Epidermal melanocyte (primary cell): Measurements from ENCODE around the gene EFR3B.
A peak's percentile ranks its signal among the peaks of the same experiment; 100 is the strongest.
"Not testable (repeated sequence)": the region's sequence is repeated elsewhere in the genome, so short reads cannot be mapped to it uniquely, and the experiment has no call there.

Source experiments
- DNase-seq: peaks from one replicate; pipeline ENCODE4 v3.0.0; 2011; ENCODE audit warnings: low spot score; ENCODE audit not compliant: insufficient read length

Gene EFR3B

DNA sequence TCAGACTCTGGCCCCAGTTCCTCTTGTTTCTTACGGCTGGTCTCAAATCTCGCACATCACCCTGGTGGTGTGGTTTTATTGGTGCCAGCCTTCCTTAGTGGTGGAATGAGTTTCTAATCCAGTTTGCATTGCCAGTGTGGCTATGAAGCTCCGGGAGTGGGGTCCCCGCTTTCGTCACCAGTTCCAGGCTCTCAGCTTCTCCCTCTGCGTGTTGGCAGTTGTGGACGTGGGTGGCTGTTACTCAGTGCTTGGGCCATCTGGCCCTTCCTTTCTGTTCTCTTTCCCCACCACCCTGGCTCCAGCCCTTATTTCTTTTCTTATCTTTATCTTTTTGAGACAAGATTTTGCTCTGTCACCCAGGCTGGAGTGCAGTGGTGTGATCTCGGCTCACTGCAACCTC lies 30.1 kb downstream of the EFR3B start:
- DNase-seq, result no peak

DNA sequence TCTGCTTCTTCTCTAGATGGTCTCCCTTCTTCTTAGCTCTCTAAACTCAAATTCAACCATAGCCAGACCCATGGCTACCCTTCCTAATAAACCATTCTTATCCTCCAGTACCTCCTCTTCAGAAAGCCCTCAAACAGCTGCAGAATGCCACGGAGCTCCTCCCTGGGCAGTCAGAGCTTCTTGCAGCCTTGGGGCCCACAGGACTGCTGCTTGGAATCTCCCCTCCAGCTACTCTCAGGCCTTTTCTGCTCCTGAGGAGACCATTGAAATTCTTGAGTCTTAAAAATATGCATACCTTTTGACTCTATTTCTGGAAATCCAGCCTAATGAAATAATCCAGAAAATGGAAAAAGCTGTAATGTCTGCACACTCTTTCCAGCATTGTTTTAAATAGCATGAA lies 30.7 kb downstream of the EFR3B start:
- no peak for DNase-seq

DNA sequence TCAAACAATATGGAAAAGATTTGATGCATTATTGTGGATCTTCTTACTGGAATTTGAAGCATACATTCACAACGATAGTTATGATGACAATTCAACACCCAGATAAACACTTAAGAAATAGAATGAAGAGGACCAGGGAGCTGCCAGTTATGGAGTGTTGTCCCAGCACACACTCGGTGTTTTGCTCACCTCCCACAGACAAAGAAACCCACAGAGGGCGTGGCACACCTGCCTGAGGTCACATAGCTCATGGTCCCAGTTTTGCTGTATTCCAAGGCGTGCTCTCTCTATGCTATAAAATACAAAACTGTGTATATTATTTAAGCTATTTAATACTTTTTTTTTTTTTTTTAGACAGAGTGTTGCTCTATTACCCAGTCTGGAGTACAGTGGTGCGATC lies 31.1 kb downstream of the EFR3B start:
- no peak for DNase-seq

DNA sequence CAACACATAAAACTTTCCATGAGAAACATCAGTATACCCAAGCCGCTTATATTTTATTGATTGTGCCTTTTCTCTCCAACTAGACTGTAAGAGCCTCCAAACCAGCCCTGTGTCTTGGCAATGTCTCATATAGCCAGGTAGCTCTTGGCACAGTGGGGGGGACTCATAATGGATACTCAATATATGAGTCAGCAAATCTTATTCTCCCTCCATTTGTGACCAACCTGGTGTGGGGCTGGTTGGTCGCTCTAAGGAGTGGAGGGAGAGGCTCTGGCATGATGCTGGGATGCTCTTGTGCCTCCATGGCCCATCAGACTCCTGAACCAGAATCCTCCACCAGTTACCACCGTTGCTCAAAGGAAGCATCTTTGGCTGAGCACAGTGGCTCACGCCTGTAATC lies 32.0 kb downstream of the EFR3B start:
- DNase-seq, result no peak

DNA sequence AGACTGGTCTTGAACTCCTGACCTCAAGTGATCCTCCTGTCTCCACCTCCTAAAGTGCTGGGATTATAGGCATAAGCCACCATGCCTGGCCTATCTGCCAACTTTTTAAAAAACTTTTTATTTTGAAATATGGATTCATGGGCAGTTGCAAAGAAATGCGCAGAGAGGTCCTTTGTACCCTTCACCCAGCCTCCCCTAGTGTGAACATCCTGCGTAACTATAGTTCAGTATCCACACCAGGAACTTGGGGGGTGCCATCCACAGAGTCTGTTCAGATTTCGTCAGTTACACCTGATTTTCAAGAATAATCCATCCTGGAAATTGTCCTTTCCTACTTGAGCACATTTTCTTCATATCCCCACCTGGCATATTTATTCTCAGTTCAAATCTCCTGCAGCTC lies 33.0 kb downstream of the EFR3B start:
- DNase-seq, result no peak

DNA sequence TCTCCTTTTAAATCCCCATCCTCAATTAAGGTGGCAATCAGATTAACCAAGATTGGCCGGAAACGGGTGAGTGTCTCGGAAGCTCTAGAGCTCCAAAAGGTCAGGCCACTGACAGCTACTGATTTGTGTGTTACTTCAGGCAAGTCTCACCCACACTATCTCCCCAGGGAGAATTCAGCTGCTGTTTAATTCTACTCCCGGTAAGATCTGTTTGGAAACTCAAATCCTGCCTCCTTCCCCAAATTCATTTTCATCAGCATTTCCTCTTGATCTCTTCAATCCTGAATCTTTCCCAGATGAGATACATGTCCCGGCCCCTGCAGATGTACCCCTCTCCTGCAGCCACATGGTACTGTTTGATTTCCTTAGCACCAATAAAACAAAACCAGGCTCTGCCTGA lies 34.9 kb downstream of the EFR3B start:
- DNase-seq, result no peak

DNA sequence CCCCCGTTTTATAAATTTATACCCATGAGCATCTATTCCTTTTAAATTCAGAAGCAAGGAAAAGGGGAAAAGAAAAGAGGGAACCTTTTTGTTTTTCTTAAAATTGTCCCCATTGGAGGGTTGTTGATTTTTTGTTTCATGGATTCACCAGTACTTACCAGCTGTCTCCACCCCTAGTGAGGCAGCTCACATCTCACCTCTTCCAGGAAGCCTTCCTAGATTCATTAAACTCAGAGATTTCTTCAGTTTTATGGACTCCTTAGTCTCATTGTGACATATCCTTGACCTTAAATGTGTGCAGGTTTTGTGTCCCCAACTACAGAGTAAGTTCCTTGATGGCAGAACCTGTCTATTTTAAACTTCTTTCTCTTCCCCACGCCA lies 35.9 kb downstream of the EFR3B start:
- no peak for DNase-seq

DNA sequence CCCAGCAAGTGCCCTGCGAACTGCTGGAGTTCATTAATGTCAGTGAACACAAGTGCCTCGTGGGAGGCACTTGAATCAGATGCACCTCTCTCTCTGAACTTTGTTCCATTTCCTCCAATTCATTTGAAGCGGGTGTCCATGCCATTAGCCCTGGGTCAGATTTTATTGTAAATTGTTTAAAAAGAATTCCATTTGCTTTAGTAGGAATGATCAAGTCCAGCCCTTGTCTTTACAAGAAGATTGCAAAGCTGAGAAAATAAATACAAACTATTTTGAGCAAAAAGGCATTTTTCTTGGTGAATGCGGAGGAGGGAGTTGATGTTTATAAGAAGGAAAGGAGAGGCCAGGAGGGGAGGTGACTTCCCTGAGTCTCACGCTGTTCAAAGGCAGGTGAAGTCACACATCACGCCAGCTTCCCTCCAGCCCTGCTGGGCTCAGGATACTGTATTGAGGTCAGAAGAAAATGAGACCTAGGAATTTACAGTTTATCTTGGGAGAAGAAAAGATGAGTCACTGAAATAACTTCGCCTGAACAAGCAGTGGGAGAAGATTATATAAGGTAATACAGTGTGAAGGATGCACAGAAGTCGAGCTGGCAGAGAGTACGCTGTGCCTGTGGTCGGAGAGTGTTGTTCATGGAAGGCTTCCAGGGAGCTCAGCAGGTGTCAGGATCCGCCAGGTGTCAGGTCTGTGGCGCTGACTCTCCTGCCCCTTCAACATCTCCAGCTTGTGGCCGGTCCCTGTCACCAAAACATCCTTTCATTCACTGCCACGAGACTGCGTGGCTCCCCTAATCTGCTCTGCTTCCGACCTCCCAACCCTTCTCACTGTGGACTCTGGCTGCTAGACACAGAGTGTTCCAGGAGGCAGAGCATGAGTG lies 36.5 kb downstream of the EFR3B start:
- no peak for DNase-seq

DNA sequence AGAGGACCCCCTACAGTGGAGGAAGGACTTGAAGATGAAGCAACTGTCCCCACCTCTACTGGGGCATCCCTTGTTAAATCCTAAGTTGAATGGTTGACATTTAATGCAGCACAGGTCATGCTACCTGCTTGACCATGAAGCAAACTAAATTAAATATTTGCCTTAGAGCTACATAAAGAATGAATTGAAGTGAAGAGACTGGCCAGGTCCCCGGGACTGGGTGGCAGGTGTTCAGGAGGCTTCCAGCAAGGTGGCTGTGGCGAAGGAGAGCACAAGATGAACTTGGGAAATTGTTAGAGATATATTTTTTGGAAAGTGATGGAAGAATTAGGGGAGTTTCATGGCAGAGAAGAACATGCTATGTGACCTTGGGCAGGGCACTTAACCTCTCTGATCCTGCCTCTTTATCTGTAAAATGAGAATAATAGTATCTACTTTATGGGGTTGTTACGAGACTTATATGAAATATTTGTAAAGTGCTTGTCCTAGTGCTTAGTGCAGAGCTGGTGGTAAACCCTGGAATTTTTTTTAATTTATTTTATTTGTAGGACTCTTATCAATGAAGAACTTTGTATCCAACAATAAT lies 37.3 kb downstream of the EFR3B start:
- DNase-seq, result no peak

DNA sequence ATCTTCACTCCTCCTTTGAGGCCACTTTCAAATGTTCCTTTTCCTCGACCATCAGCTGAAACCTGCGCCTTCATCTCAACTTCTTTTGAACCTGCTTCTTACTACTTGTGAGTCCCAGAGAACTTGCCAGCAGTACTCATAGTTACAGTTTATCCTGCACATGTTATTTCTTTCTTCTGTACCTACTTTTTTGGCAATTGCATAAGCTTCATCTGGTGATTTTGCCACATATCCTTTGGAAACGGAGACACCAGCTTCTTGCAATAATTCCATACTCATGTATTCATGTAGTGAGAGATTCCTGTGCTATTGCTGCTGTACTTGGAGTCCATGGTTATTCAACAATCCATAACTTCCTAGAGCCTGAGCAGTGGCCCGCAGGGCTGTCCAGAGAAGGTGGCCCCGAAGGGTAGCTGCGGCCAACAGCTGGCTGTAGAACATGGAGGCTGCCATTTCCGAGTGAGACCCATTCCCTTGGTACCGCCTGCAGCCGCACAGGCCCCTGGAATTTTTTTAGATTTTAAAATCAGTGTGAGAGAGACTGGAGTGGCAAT lies 39.4 kb downstream of the EFR3B start:
- DNase-seq, result no peak

DNA sequence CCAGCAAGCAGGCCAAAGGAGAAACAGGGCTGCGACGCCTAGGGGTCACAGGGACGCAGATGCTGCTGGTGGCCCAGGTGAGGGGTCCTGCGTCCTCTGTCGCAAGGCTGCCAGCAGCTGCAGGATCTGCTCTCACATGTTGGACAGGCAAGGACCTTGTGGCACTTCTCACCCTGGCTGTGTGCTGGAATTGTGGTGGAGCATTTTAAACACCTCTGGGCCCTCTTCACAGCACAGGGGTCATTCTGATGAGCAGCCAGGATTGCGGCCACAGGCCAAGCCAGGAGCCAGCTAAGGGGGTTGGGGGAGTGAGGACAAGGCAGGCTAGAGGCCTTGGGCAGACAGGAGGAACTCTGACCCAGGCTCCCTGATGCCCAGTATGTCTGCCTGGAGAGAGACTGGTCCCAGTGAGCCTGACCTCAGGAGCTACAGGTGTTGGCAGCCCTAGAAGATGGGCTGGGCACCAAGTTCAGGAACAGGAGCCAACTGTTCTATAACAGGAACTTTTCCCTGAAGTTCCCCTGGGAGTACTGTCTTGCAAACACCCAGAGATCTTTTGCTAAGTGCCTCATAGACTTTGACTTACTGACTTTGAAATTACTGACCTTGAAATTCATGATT lies 40.2 kb downstream of the EFR3B start:
- no peak for DNase-seq

DNA sequence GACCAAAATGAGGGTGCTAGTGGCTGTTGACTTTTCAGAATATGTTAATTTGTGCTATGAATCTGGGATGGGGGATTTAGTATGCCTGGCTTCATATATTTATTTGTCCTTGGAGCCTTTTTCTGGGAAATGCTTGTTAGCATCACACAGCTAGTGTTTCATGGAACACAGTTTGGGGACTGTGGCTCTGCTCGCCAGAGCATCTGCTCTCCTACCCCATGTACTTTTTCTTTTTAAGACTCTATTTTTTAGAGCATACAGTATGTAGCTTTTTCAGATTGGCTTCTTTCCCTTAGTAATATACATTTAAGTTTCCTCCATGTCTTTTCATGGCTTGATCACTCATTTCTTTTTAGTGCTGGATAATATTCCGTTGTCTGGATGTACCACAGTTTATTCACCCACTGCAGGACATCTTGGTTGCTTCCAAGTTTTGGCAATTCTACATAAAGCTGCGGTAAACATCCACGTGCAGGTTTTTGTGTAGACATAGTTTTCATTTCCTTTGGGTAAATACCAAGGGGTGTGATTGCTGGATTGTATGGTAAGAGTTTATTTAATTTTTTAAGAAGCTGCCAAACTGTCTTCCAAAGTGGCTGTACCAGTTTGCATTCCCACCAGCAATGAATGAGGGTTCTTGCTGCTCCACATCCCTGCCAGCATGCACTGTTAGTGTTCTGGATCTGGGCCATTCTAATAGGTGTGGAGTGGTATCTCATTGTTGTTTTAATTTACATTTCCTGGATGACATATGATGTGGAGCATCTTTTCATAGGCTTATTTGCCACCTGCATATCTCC lies 44.1 kb downstream of the EFR3B start:
- no peak for DNase-seq

DNA sequence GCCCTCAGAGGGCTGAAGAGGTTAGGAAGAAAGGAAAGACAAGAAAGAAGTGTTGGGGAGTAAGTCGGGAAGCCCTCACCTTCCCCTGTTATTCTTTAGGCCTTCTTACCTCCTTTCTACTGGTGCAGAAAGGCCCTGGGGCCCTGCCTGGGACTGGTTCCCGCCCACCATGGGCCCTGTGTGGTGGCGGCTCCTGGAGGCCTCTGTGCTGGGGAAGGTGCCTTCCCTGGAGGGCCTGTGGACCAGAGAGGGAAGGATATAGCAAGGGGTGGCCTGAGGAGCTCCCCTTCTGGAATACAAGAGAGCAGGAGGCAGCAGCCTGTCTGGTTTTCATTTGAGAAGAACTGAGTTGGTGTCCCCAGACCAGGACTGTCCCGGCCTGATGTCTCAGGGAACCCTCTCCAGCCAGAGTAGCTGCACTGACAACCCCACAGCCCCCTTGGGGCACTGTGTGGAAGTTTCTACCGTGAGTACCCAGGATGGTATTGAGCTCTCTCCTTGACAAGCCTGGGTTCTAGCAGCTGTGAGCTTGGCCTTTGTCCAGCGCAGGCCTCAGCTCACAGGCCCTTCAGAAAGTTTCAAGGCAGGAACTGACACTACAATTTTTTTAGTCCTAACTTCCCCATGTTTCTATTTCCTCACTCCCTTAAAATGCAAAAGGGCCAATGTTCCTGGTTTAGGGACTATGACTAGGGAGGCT lies 47.1 kb downstream of the EFR3B start:
- DNase-seq, result no peak

DNA sequence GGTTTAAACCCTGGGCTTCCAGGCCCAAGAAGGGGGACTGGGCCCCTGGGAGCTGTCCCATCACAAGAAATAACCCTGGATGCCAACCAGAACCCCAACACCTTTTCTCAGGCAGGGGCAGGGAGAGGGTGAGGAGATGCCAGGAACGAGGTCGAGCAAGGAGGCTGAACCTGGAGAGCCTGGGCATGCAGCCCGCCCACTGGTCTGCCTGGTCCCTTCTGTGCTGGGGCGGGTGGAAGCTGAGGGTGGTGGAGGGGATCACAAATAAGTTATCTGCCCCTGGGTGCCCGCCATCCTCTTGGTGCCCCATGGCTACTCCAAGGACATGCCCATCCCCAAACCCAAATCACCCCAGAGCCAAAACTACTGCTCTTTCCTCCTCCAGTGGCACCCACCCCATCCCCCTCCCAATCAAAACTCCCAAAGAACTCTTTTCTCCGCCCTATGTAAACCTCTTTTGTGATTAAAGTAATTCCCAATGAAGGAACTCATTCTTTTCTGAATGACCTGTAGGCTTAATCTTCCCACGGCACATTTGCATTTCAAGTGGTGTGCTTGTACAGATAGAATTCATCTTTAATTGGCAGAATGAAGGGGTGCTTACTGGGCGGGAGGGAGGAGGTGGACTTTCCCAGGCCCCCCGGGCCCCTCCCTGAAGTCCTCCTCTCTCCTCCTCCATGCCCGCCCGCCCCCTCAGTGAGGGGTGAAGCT lies 47.9 kb downstream of the EFR3B start:
- DNase-seq, result no peak

DNA sequence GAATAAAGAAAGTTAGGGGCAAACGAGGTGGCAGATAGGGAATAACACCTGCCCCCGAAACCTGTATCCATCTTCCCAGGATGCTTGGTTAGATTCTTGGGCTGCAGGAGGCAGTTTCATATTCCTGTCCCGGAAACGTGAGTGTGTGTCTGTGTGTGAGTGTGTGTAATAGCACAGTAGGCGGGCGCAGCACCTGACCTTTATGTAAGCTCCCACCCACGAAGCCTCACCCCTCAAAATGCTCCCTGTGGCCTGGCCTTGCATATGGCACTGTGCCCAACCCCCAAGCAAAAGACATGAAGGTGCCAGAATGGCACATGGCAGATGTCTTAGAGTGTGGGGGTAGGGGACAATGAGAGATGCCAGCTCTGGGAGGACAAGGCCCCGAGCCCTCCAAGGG lies 48.9 kb downstream of the EFR3B start:
- no peak for DNase-seq

DNA sequence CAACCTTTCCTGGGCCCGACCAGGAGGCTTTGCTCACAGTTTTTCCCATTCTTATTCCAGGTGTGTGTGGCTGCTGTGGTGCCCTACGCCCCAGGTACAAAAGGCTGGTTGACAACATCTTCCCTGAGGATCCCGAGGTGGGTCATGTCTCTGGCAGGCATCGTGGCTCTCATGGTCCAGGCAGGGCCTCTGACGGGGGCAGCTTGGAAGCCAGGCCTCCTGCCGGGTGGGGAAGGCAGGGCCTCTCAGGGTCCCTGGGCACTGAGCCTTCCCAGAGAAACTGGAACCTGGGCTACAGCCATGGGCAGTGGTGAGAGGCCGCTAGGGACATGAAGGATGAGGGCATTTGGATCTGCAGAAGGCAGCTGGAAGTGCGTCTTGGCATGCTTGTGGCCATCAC lies 49.4 kb downstream of the EFR3B start:
- no peak for DNase-seq

DNA sequence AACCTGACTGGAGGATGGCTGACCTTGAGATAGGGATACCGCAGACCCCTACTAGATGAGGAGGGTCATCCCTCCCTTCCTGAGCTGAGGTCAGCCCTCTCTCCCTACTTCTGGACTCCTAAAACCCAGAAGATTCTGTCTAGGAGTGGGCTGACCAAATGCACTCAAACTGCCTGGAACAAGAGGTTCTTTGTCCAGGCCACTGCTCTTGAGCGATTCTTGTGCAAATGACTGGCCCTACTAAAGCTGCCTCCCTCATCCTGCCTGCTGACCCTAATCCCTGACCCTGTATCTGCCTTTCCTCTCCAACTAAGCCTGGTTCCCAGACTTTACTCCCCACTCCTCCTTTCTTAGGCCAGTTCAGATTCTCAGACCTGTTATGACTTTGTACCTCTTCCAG lies 56.2 kb downstream of the EFR3B start:
- no peak for DNase-seq

DNA sequence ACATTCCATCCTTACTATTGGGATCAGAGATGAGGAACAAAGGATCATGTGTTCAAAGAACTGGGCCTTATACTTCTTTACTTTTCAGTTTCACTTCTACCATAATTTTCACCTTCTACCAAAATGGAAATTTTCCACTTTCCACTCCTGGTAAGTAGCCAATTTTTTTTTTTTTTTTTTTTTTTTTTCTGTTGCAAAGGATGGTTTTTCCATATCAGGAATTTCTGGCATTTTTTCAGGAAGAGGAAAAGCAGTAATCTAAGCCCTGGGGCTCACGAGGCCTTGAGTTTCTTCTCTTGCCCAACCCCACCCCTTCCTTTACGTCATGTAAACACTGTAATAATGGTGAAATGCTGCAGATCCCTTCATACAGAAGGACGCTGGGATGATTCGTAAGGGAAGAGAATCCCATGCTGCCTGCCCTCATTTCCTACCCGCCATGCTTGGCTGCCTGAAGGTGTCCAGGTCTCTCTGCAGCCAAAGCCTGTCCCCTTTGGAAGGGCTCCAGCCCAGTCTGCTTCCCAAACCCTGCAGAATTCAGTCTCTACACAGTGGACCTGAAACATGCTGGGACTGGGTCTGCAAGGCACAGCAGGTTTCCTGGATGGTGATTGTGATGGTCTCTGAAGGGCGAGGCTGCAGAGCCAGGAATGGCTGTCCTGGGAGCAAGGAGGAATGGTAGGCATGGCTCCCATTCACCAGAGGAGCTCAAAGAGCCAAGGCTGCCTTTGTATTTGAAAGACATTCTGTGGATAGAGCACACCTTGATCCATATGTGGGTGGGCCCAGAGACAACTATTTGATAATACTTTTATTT lies 57.0 kb downstream of the EFR3B start:
- peak; percentile 68 for DNase-seq

DNA sequence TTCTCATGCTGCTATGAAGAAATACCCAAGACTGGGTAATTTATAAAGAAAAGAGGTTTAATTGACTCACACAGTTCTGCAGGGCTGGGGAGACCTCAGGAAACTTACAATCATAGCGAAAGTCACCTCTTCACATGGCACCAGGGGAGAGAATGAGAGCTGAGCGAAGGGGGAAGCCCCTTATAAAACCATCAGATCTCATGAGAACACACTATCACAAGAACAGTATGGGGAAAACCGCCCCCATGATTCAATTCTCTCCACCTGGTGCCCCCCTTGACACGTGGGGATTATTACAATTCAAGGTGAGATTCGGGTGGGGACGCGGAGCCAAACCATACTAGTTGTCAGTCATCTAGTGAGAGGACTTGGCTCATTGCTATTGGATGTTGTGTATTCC lies 60.5 kb downstream of the EFR3B start:
- DNase-seq, result not testable (repeated sequence)
